Measurements from ENCODE around the gene OSBP. TPM values are rescaled to one million over a fixed set of nuclear protein-coding genes. Genes with fewer than 3 reads are reported as not detected.

The OSBP gene
- total and polyA plus RNA-seq, 11 donors = 12.0 to 48.3 (median 32.3) TPM

GRCh38 chr11:59600234-59600633, 15.3 kb downstream of the OSBP start:
- Histone ChIP-seq H3K27me3 (no peaks in the 10 kb centered on the region), H3K36me3 (peaks cover 0 to 100% (median 98%) of the 10 kb centered on the region in 9 donors), H3K4me3 (no peak overlapping the region), H3K9me3 (no peaks in the 10 kb centered on the region), H3K4me1 (peaks cover 0 to 3% (median 0%) of the 10 kb centered on the region in 12 donors), H3K27ac (no peak overlapping the region)
- DNase-seq (no peak), ATAC-seq (no peak)
- TF ChIP-seq CTCF (IDR thresholded peaks at IDR 0.05) = no peak
- TF ChIP-seq POLR2A (IDR thresholded peaks at IDR 0.05) = no peak
- WGBS, 4 donors = 61 to 80% (median 67%) methylated on average over 2 of the region's 2 CpGs
- intact Hi-C loops (cut with DNase I) = loop anchor here in 3 of 10 donors (5.0 to 10.0 kb wide), 2 partner anchors 42 to 55 kb away; no protein-coding TSS in a partner anchor

GRCh38 chr11:59598961-59599360, 16.6 kb downstream of the OSBP start:
- H3K27me3 ChIP-seq = no peaks in the 10 kb centered on the region
- ATAC-seq (no peak), DNase-seq (no peak)
- TF ChIP-seq POLR2A (IDR thresholded peaks at IDR 0.05) = no peak
- no peak overlapping the region for H3K27ac ChIP-seq
- no peak overlapping the region for H3K4me3 ChIP-seq
- peaks cover 0 to 100% (median 98%) of the 10 kb centered on the region in 9 donors for H3K36me3 ChIP-seq
- intact Hi-C loops (cut with DNase I) = loop anchor here in 2 of 10 donors (10.0 kb wide), 1 partner anchor 56 kb away; no protein-coding TSS in a partner anchor
- H3K9me3 ChIP-seq = no peaks in the 10 kb centered on the region
- H3K4me1 ChIP-seq = peaks cover 0 to under 1% (median 0%) of the 10 kb centered on the region in 12 donors
- WGBS, 4 donors = 72 to 89% (median 79%) methylated on average over 1 of the region's 1 CpG

GRCh38 chr11:59584294-59584693, 31.3 kb downstream of the OSBP start:
- Histone ChIP-seq H3K36me3 (peaks cover 0 to 94% (median 86%) of the 10 kb centered on the region in 9 donors), H3K4me3 (no peak overlapping the region), H3K27ac (no peak overlapping the region), H3K27me3 (no peaks in the 10 kb centered on the region), H3K9me3 (peaks cover 0 to 9% (median 0%) of the 10 kb centered on the region in 12 donors), H3K4me1 (peaks cover 0 to 6% (median 0%) of the 10 kb centered on the region in 12 donors)
- DNase-seq (no peak), ATAC-seq (no peak)
- intact Hi-C loops (cut with DNase I) = no loop called here
- 97 to 98% (median 97%) methylated on average over 2 of the region's 2 CpGs for WGBS, 4 donors
- TF ChIP-seq POLR2A (IDR thresholded peaks at IDR 0.05) (no peak), CTCF (IDR thresholded peaks at IDR 0.05) (no peak)

- TF ChIP-seq CTCF (IDR thresholded peaks at IDR 0.05) (no peak), POLR2A (IDR thresholded peaks at IDR 0.05) (no peak)
- Histone ChIP-seq H3K27ac (no peak overlapping the region), H3K36me3 (peaks cover 0 to 94% (median 86%) of the 10 kb centered on the region in 9 donors), H3K4me1 (peaks cover 0 to 6% (median 0%) of the 10 kb centered on the region in 12 donors), H3K27me3 (no peaks in the 10 kb centered on the region), H3K4me3 (no peak overlapping the region), H3K9me3 (peaks cover 0 to 9% (median 0%) of the 10 kb centered on the region in 12 donors)
- 59 to 80% (median 68%) methylated on average over 1 of the region's 1 CpG for WGBS, 4 donors
- intact Hi-C loops (cut with DNase I) = no loop called here
- DNase-seq = no peak
- no peak for ATAC-seq
Measured at GRCh38 chr11:59582006-59582405, 33.6 kb downstream of the OSBP start.

GRCh38 chr11:59578369-59578768, 37.2 kb downstream of the OSBP start:
- H3K4me3 ChIP-seq = no peak overlapping the region
- intact Hi-C loops (cut with DNase I) = loop anchor here in 1 of 10 donors (5.0 kb wide), 1 partner anchor 34 kb away; no protein-coding TSS in a partner anchor
- TF ChIP-seq POLR2A (IDR thresholded peaks at IDR 0.05) (no peak), CTCF (IDR thresholded peaks at IDR 0.05) (no peak)
- no peak overlapping the region for H3K27ac ChIP-seq
- no peaks in the 10 kb centered on the region for H3K27me3 ChIP-seq
- peaks cover 0 to 21% (median 3%) of the 10 kb centered on the region in 12 donors for H3K4me1 ChIP-seq
- DNase-seq = no peak
- peaks cover 0 to 96% (median 79%) of the 10 kb centered on the region in 9 donors for H3K36me3 ChIP-seq
- H3K9me3 ChIP-seq = no peaks in the 10 kb centered on the region
- no peak for ATAC-seq
- WGBS, 4 donors = 97 to 100% (median 99%) methylated on average over 1 of the region's 1 CpG

All from heart left ventricle (tissue), 16 donors.